ENCODE measurements around the gene RNASE7.

Gene RNASE7

GRCh38 chr14:21023817-21024584 is 18.2 kb upstream of the RNASE7 start:
- H3K27ac ChIP-seq = peak overlapping the region; percentile 70; the same call in 1 of the 2 replicates
- no peak for TF ChIP-seq CTCF (conservative IDR thresholded peaks at IDR 0.05)

GRCh38 chr14:21024585-21025370 is 17.4 kb upstream of the RNASE7 start, which contains the start of gene NDRG2:
Gene NDRG2, minus strand, starts transcription at chr14:21025061. Its CDS starts 1,746 bp downstream, at chr14:21023315.
- peak within 1 kb of the TSS; percentile 70; the same call in 1 of the 2 replicates for H3K27ac ChIP-seq
- TF ChIP-seq CTCF (conservative IDR thresholded peaks at IDR 0.05) = no peak

- no peak for TF ChIP-seq CTCF (conservative IDR thresholded peaks at IDR 0.05)
- H3K27ac ChIP-seq = peak overlapping the region; percentile 70; the same call in 1 of the 2 replicates
Observed at GRCh38 chr14:21025371-21026273, 16.5 kb upstream of the RNASE7 start.

GRCh38 chr14:21026274-21026987 is 15.7 kb upstream of the RNASE7 start:
- H3K27ac ChIP-seq = no peak overlapping the region

GRCh38 chr14:21026988-21027315 is 15.2 kb upstream of the RNASE7 start:
- no peak overlapping the region for H3K27ac ChIP-seq
- no peak for TF ChIP-seq CTCF (conservative IDR thresholded peaks at IDR 0.05)

More at GRCh38 chr14:21026274-21026987, 15.7 kb upstream of the RNASE7 start:
- TF ChIP-seq CTCF (conservative IDR thresholded peaks at IDR 0.05) = no peak

GRCh38 chr14:21029917-21030316 is 12.2 kb upstream of the RNASE7 start, which contains the start of gene TPPP2:
Gene TPPP2, plus strand, starts transcription at chr14:21030217. Its CDS starts 365 bp downstream, at chr14:21030582.
- TF ChIP-seq CTCF (conservative IDR thresholded peaks at IDR 0.05) = no peak
- no peak within 1 kb of the TSS for H3K27ac ChIP-seq
